Smooth muscle cell (in vitro differentiated cells): ENCODE measurements around the gene RD3L. TPM values are rescaled to one million over a fixed set of nuclear protein-coding genes. Genes with fewer than 3 reads are reported as not detected.

Source experiments
- DNase-seq: peaks from one replicate; lab custom pipeline; 2025; ENCODE audit not compliant: unreplicated experiment; lab: John Stamatoyannopoulos, UW
- H2AFZ ChIP-seq: fragments of 200-600 bp; sonication (generic); 2 replicates; pipeline ENCODE4 v1.6.0; 2016; ENCODE audit warnings: antibody characterized with exemption, low read depth, mild to moderate bottlenecking
- H3F3A ChIP-seq: fragments of 200-600 bp; sonication (generic); 2 replicates; pipeline ENCODE4 v1.6.0; 2017; ENCODE audit warnings: antibody characterized with exemption, low read depth
- H3K27ac ChIP-seq: fragments of 200-600 bp; sonication (generic); 2 replicates; pipeline ENCODE4 v1.5.1; 2016; ENCODE audit warnings: low read depth, mild to moderate bottlenecking
- H3K27me3 ChIP-seq: fragments of 200-600 bp; sonication (generic); 2 replicates; pipeline ENCODE4 v1.6.1; 2016; ENCODE audit warnings: low read depth, mild to moderate bottlenecking
- H3K36me3 ChIP-seq: fragments of 200-600 bp; sonication (generic); 2 replicates; pipeline ENCODE4 v1.5.1; 2016; ENCODE audit warnings: low read depth
- H3K4me1 ChIP-seq: fragments of 200-600 bp; sonication (generic); 2 replicates; pipeline ENCODE4 v1.5.1; 2016; ENCODE audit warnings: low read depth
- H3K4me2 ChIP-seq: fragments of 200-600 bp; sonication (generic); 2 replicates; pipeline ENCODE4 v1.6.0; 2016; ENCODE audit warnings: mild to moderate bottlenecking
- H3K4me3 ChIP-seq: fragments of 200-600 bp; sonication (generic); 2 replicates; pipeline ENCODE4 v1.5.1; 2016; ENCODE audit warnings: mild to moderate bottlenecking
- H3K79me2 ChIP-seq: fragments of 200-600 bp; sonication (generic); 2 replicates; pipeline ENCODE4 v1.6.0; 2016; ENCODE audit warnings: low read depth, mild to moderate bottlenecking
- H3K9ac ChIP-seq: fragments of 200-600 bp; sonication (generic); 2 replicates; pipeline ENCODE4 v1.6.0; 2016; ENCODE audit warnings: low read depth
- H3K9me3 ChIP-seq: fragments of 200-600 bp; sonication (generic); replicated peaks from 2 replicates; pipeline ENCODE4 v1.5.1; 2016; ENCODE audit warnings: low read depth
- H4K20me1 ChIP-seq: fragments of 200-600 bp; sonication (generic); 2 replicates; pipeline ENCODE4 v1.6.0; 2016; ENCODE audit warnings: low read depth
- WGBS: methylation state at CpG from one replicate; pipeline ENCODE4 v1.1.7; 2016; ENCODE audit warnings: low lambda C conversion rate; 5-methylcytosine and 5-hydroxymethylcytosine counted together
- polyA plus RNA-seq: library from polyadenylated mRNA; unstranded; fragments of >200 nt; fragmentation: Nextera tagmentation; extraction: Ambion mirVana; gene quantifications from 2 replicates; pipeline ENCODE4 v1.2.1, GENCODE V29; 2016
- total RNA-seq: library from RNA; depleted of rRNA; stranded (reverse); fragments of >200 nt; gene quantifications from 2 replicates; pipeline ENCODE4 v1.2.3, GENCODE V29; 2014
- TF ChIP-seq, protein P1 (sequence below): fragments of 200-600 bp; sonication (generic); IDR thresholded peaks from 2 replicates; pipeline ENCODE4 v1.5.1; 2017; ENCODE audit warnings: borderline replicate concordance, mild to moderate bottlenecking, antibody characterized with exemption; ENCODE audit not compliant: insufficient read depth, poor library complexity, severe bottlenecking

The RD3L gene
- total and polyA plus RNA-seq, 2 experiments from 2014 or later = not detected

DNA sequence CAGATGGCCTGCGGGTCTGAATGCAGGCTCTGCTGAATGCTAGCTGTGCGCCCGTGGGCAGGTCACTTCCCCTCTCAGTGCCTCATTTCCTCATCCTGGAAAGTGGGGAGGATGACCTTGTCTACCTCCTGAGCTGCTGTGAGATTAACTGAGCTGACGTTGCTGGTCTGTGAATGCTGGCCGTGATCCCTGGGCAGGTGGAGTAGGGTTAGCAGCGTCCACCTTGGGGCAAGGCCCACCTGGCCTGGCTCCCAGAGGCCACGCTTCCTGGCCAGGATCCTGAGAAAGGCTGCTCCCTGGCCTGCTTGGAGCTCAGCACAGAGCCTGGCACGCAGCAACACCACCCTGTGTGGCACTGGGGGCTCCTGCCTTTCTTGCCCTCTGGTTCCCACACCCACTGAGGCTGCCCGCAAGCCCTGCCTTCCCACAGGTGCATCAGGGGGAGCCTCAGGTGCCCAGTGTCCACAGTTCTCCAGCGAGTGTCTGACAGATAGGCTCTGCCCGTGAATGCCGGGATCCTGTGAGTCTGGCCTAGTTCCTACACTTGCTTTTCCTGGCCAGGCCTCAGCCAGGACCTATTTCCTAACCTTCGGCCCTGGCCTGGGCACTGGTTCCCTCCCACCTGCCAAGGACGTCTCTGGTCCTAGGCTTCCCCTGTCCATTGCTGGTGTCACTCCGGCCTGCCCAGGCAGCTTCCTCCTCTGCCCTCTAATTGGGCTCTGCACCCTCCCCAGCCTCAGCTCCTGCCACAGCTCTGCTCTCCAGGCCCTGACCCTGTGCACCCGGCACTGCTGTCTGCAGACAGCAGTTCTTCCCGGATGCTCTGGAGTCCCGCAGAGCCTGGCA, 51.3 kb downstream of the RD3L start:
- TF ChIP-seq, protein P1, sequence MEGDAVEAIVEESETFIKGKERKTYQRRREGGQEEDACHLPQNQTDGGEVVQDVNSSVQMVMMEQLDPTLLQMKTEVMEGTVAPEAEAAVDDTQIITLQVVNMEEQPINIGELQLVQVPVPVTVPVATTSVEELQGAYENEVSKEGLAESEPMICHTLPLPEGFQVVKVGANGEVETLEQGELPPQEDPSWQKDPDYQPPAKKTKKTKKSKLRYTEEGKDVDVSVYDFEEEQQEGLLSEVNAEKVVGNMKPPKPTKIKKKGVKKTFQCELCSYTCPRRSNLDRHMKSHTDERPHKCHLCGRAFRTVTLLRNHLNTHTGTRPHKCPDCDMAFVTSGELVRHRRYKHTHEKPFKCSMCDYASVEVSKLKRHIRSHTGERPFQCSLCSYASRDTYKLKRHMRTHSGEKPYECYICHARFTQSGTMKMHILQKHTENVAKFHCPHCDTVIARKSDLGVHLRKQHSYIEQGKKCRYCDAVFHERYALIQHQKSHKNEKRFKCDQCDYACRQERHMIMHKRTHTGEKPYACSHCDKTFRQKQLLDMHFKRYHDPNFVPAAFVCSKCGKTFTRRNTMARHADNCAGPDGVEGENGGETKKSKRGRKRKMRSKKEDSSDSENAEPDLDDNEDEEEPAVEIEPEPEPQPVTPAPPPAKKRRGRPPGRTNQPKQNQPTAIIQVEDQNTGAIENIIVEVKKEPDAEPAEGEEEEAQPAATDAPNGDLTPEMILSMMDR = no peak
- H3F3A ChIP-seq = no peaks in the 10 kb centered on the region
- no peaks in the 10 kb centered on the region for H3K79me2 ChIP-seq
- H3K9ac ChIP-seq = no peak overlapping the region
- no peak overlapping the region for H3K4me2 ChIP-seq
- H2AFZ ChIP-seq = no peak overlapping the region
- no peaks in the 10 kb centered on the region for H3K36me3 ChIP-seq
- H3K27ac ChIP-seq = no peak overlapping the region
- no peaks in the 10 kb centered on the region for H4K20me1 ChIP-seq
- H3K9me3 ChIP-seq = no peaks in the 10 kb centered on the region
- no peak overlapping the region for H3K4me3 ChIP-seq
- H3K4me1 ChIP-seq = no peaks in the 10 kb centered on the region
- H3K27me3 ChIP-seq = no peaks in the 10 kb centered on the region
- 95% methylated on average over 18 of the region's 18 CpGs for WGBS
- DNase-seq = no peak

Other genes starting within 250 kb of the RD3L start
- 4.9 and 10.5 TPM in 2 replicates for gene XRCC3, start 227.1 kb downstream of the RD3L start, total RNA-seq
- 8.3 and 10.0 TPM in 2 replicates for gene XRCC3, start 227.1 kb downstream of the RD3L start, polyA plus RNA-seq
- 33.9 and 42.6 TPM in 2 replicates for gene ZFYVE21, start 226.7 kb downstream of the RD3L start, total RNA-seq
- 41.5 and 55.9 TPM in 2 replicates for gene ZFYVE21, start 226.7 kb downstream of the RD3L start, polyA plus RNA-seq
- 2.1 and 4.3 TPM in 2 replicates for gene PPP1R13B, start 95.0 kb downstream of the RD3L start, total RNA-seq
- gene PPP1R13B, start 95.0 kb downstream of the RD3L start, polyA plus RNA-seq = 2.3 and 7.1 TPM in 2 replicates
- 0.67 and 1.0 TPM in 2 replicates for gene TDRD9, start 14.1 kb downstream of the RD3L start, total RNA-seq
- gene TDRD9, start 14.1 kb downstream of the RD3L start, polyA plus RNA-seq = 0.44 TPM in 1 of 2 replicates, not detected in the other
- gene ASPG, start 143.2 kb upstream of the RD3L start, total RNA-seq = 0.18 and 0.49 TPM in 2 replicates
- 0.47 and 1.2 TPM in 2 replicates for gene ASPG, start 143.2 kb upstream of the RD3L start, polyA plus RNA-seq
- 4.4 and 5.9 TPM in 2 replicates for gene KIF26A, start 196.1 kb upstream of the RD3L start, total RNA-seq
- gene KIF26A, start 196.1 kb upstream of the RD3L start, polyA plus RNA-seq = 4.0 and 4.4 TPM in 2 replicates